C4-2B (cell line): ENCODE data around the gene ITGB2.

Experiments
- H3K27ac ChIP-seq: fragments of 450-650 bp; 2 replicates; pipeline ENCODE4 v1.5.1; 2017
- CTCF ChIP-seq: fragments of 450-650 bp; conservative IDR thresholded peaks from 2 replicates; pipeline ENCODE4 v1.5.1; 2017; ENCODE audit warnings: mild to moderate bottlenecking
- ZFX ChIP-seq: fragments of 450-650 bp; IDR thresholded peaks from 2 replicates; pipeline ENCODE4 v1.6.1; 2017

The ITGB2 gene

GRCh38 chr21:44920694-44921604, at the start of gene ITGB2:
Gene ITGB2 (minus strand): TSS chr21:44920899. CDS start chr21:44910782, 10,117 bp downstream.
- H3K27ac ChIP-seq, result no peak within 1 kb of the TSS
- TF ChIP-seq ZFX (no peak), CTCF (no peak)

- H3K27ac ChIP-seq, result no peak overlapping the region
Observed at GRCh38 chr21:44969931-44970755, 49.4 kb upstream of the ITGB2 start.

GRCh38 chr21:44969066-44969670, 48.5 kb upstream of the ITGB2 start:
- no peak overlapping the region for H3K27ac ChIP-seq
- TF ChIP-seq ZFX (no peak), CTCF (no peak)

More at GRCh38 chr21:44969931-44970755, 49.4 kb upstream of the ITGB2 start:
- no peak for TF ChIP-seq CTCF
- no peak for TF ChIP-seq ZFX

- no peak overlapping the region; the same call in 1 of the 2 replicates for H3K27ac ChIP-seq
- TF ChIP-seq CTCF, result no peak
- no peak for TF ChIP-seq ZFX
Observed at GRCh38 chr21:44967082-44968047, 46.7 kb upstream of the ITGB2 start.

GRCh38 chr21:44966135-44967081, 45.7 kb upstream of the ITGB2 start:
- TF ChIP-seq ZFX, result no peak
- TF ChIP-seq CTCF, result no peak
- no peak overlapping the region; the same call in 1 of the 2 replicates for H3K27ac ChIP-seq
